GM18511 (cell line): ENCODE results near the gene TAF6.

Experiments used
- ATAC-seq: cut with Tn5 transposase; IDR thresholded peaks from one replicate; pipeline ENCODE4 v1.9.1; 2021; ENCODE audit warnings: mild to moderate bottlenecking, moderate library complexity; ENCODE audit not compliant: unreplicated experiment

TAF6 gene

DNA sequence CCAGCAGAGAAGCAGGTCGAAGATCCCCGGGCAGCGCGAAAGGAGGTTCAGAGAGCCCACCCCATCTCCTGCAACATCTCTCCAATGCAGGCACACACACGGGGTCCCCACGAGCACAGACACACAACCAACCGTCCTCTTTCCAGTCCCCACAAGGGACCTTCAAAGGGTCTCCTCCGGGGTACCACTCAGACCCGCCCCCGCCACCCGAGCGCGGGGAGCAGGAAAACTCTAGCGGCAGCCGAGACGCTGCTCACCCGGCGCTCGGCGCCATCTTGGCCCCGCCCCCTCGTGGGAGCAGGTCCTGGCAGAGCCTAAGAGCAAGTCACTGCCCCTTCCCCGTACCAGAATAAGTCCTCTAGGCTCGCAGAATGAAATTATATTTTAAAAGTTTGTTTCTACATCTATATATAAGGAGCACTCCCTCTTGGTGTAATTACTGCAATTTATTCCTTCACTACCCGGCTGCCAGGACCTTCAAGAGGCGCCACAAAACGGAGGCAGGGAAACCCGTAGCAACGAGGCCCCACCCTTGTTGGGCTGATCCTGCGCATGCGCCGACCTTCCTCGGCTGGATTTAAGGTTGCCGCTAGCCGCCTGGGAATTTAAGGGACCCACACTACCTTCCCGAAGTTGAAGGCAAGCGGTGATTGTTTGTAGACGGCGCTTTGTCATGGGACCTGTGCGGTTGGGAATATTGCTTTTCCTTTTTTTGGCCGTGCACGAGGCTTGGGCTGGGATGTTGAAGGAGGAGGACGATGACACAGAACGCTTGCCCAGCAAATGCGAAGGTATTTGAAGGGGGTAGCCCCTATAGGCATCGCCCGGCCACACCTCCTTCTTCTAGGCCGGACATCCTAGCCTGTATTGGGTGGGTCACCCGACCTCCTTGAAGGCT is at the start of gene TAF6, which contains the start of gene CNPY4:
TAF6 (minus strand) TSS at position 287 of the 898 bp plus-strand sequence. CDS start 5,149 bp downstream, outside the sequence.
CNPY4 (plus strand) TSS at position 563 of the 898 bp plus-strand sequence; CDS start at position 674, 111 bp downstream.
- peak; percentile 86 for ATAC-seq

DNA sequence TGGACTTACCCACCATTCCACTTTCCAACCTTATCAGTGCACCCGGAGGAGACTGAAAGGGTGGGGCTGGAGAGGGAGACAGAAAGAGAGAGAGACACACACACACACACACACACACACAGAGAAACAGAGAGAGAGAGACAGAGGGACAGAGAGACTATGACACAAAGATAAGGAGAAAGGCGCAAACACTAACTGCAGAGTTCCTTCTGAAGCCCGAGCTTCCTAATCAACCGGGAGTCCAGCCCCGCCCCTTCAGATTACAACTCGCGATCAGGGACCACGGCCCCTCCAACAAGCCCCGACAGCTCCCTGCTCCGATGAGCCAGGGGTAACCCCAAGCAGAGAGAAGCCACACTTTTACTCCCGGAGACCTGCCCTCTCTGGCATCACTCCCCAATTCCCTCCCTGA is 48.8 kb upstream of the TAF6 start:
- ATAC-seq, result no peak

DNA sequence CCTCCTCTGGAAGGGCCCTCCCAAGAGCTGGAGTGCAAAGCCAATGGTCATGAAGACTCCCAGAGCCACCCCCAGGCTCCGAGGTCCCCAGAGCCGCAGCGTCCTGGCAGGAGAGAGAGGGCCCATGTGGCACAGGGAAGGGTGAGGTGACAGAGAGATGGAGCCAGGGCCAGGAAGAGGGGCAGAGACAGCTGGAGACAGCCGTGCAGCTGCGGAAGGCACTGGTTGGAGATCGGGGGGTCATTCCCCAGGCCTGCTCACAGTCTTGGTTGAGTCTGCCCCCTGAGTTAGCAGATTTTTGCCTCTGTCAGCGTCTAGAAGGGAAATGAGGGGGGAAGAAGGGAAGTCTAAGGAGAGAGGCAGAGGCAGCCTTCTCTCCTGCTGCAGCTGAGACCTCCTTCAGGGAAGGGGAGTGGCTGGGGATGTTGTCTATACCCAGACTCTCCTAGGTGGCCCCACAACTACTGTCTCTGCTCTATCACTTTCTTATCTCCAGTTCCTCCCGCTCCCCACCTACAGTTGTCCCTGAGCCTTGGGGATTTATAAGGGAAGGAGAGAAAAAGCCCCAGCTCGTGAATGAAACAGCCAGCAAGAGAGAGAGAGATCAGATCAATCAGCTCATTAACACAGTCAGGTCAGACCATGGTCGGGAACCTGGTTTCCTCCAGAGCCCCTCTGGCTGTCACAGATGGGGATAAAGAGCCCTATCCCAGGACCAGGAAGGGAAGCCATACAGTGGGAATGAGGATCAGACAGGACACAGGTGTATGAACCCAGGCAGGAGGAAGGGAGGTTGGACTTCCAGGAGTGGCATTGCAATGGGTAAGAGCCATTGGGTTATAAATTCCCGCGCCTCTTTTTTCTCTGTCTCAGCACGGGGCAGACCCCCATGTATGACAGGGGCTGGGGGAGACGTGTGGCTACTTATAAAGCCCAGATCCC is 48.1 kb upstream of the TAF6 start:
- ATAC-seq, result no peak

DNA sequence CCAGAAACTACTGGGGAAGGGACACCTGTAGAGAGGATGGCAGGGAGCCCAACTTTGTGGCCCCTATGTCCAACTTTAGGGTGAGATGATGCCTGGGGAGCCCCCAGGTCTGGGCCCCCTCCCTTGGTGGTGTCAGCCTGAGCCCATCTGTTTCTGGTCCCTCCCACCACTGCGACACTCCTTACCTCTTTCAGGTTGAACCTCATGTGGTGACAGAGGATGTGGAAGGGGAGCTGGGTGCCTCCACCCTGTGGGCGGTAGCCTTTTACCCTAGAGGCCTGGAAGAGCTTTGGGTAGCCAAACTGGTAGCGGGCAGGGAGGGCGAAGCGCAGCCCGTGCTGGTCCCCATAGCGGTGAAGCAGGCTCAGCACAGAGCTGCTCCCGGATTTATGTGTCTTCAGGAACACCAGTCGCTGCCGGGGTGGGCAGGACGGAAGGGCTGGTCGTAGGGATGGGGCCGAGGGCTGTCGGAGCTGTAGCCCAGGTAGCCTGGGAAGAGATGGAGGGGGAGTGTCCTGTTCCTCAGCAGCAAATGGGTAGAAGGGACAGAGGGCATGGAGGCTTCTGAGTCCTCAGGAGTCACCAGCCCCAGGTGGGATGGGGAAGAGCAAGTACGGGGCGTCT is 47.3 kb upstream of the TAF6 start:
- no peak for ATAC-seq

DNA sequence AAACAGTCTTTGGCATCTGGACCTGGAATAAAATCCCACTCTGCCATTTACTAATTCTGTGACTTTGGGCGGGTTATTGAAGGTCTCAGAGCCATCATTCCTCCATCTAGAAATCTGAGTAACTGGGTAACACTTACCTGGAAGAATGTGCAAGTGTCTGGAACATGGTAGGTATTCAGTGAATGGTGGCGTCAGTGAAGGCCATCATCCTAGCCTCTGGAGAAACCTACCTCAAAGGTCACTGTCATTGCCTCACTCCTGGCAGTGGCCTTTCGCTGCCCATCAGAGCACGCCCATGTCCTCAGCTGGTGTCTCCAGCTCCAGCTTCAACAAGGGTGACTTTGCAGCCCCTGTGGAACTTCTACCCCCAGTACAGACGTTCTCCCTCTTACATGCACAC is 44.7 kb upstream of the TAF6 start:
- no peak for ATAC-seq

DNA sequence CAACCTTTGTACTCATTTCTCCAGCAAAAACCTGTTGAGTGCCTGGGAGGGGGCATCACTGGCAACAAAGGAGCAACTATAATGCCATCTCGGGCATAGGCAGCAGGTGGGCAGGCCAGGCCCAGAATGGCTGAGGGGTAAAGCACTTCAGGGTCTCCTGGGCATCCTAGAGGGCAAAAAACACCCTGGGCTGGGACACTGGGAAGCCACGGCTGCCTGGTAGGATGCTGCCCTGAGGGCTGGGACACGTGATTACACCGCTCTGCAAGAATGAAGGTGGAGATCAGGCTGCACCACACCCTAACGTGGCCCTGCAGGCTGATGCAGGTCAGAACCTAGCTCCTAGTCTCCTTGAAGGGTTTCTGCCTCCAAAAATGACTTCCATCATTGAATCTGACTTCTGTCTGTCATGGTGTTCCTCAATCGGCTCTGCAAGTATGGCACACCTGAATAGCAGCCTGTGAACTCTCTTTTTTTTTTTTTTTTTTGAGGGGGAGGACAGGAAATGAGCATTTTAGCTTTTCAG is 43.9 kb upstream of the TAF6 start:
- ATAC-seq, result no peak

DNA sequence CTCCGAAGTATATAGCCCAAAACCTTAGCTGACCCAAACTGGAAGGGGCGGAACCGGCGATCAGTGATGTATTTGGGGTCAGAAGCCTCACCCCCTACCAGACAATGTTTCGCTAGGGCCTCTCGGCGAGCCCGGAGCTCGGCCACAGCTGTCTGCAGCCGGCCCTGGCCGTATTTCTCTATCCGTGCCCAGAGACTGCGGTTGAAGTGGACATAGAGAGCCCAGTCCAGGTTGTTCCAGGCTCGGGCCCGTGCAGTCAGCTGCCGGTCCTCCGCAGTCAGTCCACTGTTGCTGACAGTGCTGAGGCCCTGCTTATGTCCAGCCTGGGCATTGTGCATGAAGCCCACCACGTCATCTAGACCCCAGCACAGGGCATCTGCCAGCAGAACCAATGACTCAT is 40.9 kb upstream of the TAF6 start:
- ATAC-seq, result no peak

DNA sequence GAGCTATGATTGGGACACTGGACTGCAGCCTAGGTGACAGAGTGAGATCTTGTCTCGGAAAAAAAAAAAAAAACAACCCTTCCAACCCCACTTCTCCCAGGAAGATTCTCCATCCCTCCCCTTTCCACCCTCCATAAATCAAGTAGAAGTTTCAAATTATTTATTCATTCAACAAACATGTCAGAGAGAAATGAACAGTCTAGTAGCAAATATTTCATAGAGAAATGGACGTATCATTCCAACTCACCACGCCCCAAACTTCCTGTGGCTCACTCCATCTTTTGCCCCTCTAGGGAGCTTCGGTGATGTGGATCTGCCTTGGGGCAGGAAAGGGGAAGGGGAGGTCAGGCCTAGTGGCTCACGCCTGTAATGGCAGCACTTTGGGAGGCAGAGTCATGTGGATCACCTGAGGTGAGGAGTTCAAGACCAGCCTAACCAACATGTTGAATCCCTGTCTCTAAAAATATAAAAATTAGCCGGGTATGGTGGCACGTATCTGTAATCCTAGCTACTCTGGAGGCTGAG is 40.0 kb upstream of the TAF6 start:
- no peak for ATAC-seq

DNA sequence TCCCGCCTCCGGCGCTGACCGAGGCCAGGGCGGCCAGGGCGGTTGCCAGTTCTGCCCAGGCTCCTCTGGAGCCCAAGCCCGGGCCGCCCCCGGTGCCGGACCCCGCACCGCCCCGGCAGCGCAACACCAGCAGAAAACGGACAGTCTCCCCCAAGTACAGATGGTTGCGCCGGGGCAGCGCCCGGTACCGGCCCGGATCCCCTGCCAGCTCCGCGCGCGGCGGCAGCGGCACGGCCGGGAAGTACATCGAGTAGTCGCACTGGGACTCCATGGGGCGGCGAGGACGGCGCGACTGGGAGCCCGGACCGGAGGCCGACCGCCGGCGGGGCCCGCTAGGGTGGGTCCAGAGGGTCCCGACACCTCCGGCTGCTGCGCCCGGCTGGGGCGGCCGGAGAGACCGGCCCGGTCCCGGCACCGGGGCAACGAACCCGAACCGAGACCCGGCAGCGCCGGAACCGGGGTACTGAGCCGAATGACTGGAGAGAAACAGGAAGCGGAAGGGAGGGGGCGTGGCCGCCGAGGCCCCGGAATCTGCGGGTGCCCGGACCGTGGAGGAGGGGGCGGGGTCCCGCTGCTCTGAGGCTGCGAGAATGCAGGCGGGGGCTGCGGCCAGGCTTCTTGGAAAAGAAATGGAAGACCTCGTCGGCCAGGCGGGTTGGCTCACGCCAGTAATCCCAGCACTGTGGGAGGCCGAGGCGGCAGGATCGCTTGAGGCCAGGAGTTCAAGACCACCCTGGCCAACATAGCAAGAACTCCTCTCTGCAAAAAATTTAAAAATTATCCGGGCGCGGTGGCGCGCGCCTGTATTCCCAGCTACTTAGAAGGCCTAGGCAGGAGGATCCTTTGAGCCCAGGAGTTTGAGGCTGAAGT is 39.3 kb upstream of the TAF6 start, which contains the start of gene TRAPPC14:
TRAPPC14 (minus strand) TSS at position 495 of the 870 bp plus-strand sequence; CDS start at position 271, 224 bp downstream.
- ATAC-seq, result peak; percentile 77

DNA sequence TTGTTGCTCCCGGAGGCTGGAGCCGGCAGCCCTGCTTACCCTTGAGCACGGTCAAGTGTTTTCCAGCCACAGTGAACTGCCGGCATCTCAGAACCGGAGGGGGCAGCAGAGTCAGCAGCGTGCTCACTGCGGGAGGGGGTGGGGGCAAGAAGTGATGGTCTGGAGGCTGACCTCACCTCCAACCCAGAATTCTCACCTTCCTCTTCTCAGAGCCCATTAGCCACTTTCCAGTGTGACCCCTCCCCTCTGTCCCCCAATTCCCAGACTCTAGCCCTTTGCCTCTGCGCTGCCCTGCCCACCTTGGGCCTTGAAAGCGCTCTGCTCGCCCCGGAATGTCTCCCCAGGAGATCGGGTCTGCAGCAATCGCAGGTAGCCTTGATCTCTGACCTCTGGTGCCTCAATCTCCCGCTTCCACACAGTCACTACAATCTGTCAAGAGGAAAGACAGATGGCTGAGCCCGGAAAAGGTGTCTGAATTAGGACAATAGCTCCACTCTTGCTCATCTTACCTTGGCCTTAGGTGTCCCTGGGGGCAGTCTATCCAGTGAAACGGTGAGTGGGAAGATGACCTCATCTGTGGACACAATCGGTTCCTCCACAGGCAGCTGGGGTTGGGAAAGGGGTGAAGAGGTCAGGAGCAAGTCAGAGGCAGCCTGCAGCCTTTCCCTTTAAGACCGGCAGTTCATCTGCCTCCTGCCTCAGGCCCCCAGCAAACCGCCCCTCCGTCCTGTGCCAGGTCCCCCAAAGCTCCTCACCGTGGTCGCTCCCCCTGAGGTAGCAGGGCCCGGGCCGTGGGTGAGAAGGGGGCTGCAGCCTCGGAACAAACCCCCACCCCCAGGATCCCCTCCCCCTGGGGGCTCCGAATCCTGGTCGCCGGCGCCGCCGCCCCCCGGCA is 38.4 kb upstream of the TAF6 start:
- ATAC-seq, result no peak

DNA sequence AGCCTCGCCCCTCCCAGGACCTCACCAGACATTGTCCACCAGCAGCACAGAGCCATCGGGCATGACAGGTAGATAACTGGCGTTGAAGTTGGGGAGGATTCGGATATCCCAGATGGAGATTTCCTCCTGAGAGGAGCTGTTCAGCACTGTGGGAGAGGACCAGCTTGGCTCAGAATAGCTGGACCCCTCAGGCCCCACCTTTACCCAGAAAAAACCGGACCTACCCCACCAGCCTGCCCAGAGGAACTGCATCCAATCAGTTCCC is 37.8 kb upstream of the TAF6 start:
- ATAC-seq, result no peak

DNA sequence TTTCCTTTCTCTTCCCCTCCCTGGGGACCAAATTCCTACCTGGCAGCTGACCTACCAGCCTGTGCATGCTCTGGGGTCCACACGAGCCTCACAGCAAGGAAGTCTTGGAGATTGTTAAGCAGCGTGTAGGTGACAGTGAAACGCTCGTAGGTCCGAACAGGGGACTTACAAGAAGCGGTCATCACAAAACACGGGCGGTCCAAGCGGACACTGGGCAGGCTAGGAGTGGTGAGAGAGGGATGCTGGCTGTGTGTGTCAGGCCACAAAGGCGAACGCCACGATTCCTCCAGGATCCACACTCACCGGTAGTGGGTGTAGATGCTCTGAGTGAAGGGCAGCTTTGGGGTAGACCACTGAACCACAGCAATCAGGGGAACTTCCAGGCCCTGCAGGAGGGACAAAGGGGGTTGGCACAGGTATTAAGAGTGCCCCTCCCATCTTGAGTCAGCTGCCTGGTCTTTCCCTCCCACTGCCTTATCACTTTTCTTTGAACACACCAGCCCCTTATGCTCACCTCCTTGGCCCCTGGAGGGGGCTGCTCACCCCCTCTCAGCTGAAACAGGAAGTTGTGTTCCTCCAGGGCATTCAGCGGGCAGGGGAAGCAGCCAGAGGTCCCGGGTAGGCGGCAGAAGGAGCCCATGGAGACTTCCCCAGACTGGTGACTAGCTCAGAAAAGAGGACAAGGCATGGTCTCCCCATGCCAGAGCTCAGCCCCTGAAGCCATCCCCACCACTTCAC is 37.3 kb upstream of the TAF6 start:
- ATAC-seq, result no peak

DNA sequence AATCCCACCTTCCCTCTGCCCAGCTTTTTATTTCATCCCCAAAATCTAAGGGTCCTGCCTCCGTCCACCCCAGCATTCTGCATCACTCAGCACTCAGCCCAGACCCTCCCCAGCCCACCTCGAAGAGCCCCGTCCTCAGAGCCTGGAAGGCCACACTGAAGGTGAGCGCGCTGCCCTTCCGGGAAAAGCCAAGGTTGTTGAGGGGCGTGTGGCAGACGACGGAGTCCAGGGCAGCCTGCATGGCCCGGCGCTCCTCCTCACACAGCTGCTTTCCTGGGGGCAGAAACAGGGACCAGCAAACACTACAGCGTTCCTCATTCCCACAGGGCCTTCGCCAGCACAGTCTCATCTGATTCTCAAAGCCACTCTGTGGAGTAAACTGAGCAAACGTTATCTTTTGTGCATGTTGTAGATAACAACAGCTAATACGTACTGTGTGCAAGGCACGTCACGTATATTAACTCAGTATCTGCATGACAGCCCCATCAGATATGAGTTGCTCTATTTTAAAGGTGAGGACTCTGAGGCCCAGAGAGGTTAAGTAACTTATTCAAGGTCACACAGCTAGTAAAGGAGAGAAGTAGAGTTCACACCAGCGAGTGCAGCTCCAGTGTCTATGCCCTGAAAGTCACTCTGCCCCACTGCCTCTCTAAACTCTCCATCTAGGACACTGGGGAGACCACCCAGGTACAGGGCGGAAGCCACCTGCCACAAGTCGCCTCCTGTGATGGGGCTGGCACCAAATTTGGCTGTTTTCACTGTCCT is 36.6 kb upstream of the TAF6 start:
- no peak for ATAC-seq

DNA sequence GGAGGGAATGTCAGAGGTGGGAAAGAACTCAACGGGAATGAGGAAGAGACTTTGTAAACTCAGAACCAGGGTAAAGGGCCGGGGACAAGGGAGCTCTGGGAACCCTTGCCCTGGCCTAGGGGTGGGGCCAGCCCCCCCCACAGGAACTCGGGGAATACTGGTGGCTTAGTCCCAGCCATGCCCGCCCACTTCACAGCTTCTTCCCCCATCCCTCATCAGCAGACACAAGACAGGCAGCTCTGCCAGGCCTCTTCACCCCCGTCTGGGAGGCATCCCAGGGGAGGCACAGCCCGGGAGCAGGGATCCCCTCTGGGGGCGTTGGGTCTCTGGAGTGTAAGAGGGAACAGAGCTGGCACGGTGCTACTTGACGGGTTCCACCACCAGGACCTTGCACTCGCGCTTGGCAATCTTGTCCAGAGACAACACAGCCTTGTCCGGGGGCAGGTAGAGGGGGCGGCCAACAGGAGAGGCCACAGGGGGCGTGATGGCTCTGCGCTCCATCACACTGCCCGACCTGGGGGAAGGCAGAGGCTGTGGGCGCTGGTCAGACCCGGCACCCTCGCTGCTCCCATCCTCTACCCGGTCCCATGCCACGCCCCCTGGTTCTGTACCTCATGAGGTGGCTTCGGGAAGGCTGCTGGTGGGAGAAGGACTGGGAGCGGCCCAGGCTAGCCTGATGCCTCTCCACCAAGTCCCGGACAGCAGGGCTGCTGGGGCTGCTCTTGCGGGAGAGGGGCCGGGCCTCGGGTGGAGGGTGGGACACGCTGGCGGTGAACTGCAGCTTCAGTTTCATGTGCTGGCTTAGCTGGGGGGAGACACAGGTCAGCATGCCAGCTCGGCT is 35.7 kb upstream of the TAF6 start:
- ATAC-seq, result no peak

DNA sequence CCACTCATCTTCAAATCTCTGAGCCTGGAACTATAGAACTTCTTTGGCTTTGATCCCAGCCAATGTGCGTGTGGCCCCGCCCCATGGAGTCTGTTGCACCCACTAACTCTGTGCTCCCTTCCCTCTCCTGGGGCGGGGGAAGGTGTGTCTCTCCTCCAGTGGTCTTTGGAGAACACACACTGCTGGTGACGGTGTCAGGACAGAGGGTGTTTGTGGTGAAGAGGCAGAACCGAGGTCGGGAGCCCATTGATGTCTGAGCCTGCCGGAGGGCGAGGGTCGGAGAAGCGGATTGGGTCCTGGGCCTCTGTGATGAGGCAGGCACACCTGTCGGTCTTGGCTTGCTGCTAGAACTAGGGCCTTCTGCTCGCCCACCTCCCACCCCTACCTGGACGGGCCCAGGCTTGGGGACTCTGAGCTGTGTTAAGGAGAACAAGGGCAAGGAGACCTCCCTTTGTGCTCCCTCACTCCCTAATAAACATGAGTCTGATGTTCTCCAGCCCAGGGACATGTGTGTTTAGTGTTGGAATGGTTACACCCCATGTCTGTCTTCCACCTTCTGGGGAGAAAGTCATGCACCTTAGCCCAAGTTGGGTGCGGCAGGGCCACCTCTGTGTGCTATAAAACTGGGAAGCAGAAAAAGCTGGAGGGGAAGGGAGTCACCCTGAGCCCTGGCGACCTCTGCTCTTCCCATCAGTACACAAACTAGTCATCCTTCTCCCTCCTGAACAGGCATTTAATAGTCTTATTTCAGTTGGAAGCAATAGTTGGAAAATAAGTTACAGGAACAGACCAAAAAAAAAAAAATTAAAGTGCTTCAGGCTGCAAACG is 34.8 kb upstream of the TAF6 start:
- ATAC-seq, result no peak
